Measurements from ENCODE around the gene SMARCC1.
"Not testable (repeated sequence)": the region's sequence is repeated elsewhere in the genome, so short reads cannot be mapped to it uniquely, and the experiment has no call there.

Gene SMARCC1

GRCh38 chr3:47732143-47732542 lies 49.5 kb downstream of the SMARCC1 start:
- CTCF ChIA-PET: no interaction called here
- POLR2A ChIA-PET: no interaction called here
- H3K4me3 ChIP-seq (ENCODE audit: low read depth, low read length): no peak overlapping the region
- TF ChIP-seq CTCF (IDR thresholded peaks at IDR 0.05; ENCODE audit: insufficient read depth, low read length, missing control alignments): no peak
- DNase-seq (ENCODE audit: low read depth, low spot score): no peak

GRCh38 chr3:47731061-47731460 lies 50.6 kb downstream of the SMARCC1 start:
- no peak for TF ChIP-seq CTCF (IDR thresholded peaks at IDR 0.05; ENCODE audit: insufficient read depth, low read length, missing control alignments)
- ChIA-PET POLR2A (no interaction called here), CTCF (no interaction called here)
- no peak for DNase-seq (ENCODE audit: low read depth, low spot score)
- H3K4me3 ChIP-seq (ENCODE audit: low read depth, low read length): no peak overlapping the region

GRCh38 chr3:47722859-47723258 lies 58.8 kb downstream of the SMARCC1 start:
- CTCF ChIA-PET: no interaction called here
- POLR2A ChIA-PET: no interaction called here
- DNase-seq (ENCODE audit: low read depth, low spot score): no peak

GRCh38 chr3:47717448-47717847 lies 64.2 kb downstream of the SMARCC1 start:
- CTCF ChIA-PET; POLR2A ChIA-PET; H3K4me3 ChIP-seq (ENCODE audit: low read depth, low read length); DNase-seq (ENCODE audit: low read depth, low spot score): not testable (repeated sequence)

More at GRCh38 chr3:47722859-47723258, 58.8 kb downstream of the SMARCC1 start:
- no peak for TF ChIP-seq CTCF (IDR thresholded peaks at IDR 0.05; ENCODE audit: insufficient read depth, low read length, missing control alignments)
- no peak overlapping the region for H3K4me3 ChIP-seq (ENCODE audit: low read depth, low read length)

GRCh38 chr3:47716656-47717055 lies 65.0 kb downstream of the SMARCC1 start:
- POLR2A ChIA-PET: no interaction called here
- CTCF ChIA-PET: interaction anchor here (1.2 kb wide), 1 partner anchor 194 kb away, joined by 7 read pairs; no protein-coding TSS in a partner anchor
- no peak overlapping the region for H3K4me3 ChIP-seq (ENCODE audit: low read depth, low read length)
- DNase-seq (ENCODE audit: low read depth, low spot score): no peak
- TF ChIP-seq CTCF (IDR thresholded peaks at IDR 0.05; ENCODE audit: insufficient read depth, low read length, missing control alignments): no peak

GRCh38 chr3:47715928-47716327 lies 65.8 kb downstream of the SMARCC1 start:
- POLR2A ChIA-PET: interaction anchor here (0.5 kb wide), 1 partner anchor 68 kb away, joined by 3 read pairs; no protein-coding TSS in a partner anchor
- no peak for DNase-seq (ENCODE audit: low read depth, low spot score)
- CTCF ChIA-PET: interaction anchor here (0.7 to 1.5 kb wide), 3 partner anchors 10 to 194 kb away, joined by 3 to 7 read pairs (median 4); no protein-coding TSS in a partner anchor
- no peak overlapping the region for H3K4me3 ChIP-seq (ENCODE audit: low read depth, low read length)
- TF ChIP-seq CTCF (IDR thresholded peaks at IDR 0.05; ENCODE audit: insufficient read depth, low read length, missing control alignments): no peak

- H3K4me3 ChIP-seq (ENCODE audit: low read depth, low read length): no peak overlapping the region
- ChIA-PET POLR2A (no interaction called here), CTCF (interaction anchor here (1.0 to 1.5 kb wide), 2 partner anchors 8 to 192 kb away, joined by 4 read pairs; no protein-coding TSS in a partner anchor)
- no peak for TF ChIP-seq CTCF (IDR thresholded peaks at IDR 0.05; ENCODE audit: insufficient read depth, low read length, missing control alignments)
- DNase-seq (ENCODE audit: low read depth, low spot score): no peak
These were observed 67.1 kb downstream of the SMARCC1 start for GRCh38 chr3:47714606-47715005.

Measured in AG04449 (cell line).